ENCODE data around the gene PHLPP1. TPM values are rescaled to one million over a fixed set of nuclear protein-coding genes. Genes with fewer than 3 reads are reported as not detected.

The PHLPP1 gene
- polyA plus RNA-seq, 3 donors: 2.2 to 4.0 (median 3.0) TPM

DNA sequence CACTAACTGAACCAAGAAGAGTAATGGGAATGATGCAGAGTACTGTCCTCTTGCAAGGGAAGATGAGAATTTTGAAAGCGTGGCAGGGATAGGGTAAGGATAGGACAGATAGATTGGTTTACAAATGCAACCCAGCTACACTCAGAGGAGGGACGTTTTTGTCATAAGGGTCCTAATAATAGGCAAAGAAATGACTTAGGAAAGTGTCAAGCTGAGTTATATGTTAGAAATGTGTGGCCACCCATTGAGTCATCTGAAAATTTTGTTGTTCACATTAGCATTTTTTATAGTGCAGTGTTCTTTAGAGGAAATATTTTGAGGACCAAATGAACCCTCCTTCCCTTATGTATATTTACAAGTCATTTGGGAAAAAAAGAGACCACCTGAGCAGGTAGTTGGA is 137.5 kb downstream of the PHLPP1 start:
- 70 to 76% (median 75%) methylated on average over 2 of the region's 2 CpGs for WGBS, 3 donors

DNA sequence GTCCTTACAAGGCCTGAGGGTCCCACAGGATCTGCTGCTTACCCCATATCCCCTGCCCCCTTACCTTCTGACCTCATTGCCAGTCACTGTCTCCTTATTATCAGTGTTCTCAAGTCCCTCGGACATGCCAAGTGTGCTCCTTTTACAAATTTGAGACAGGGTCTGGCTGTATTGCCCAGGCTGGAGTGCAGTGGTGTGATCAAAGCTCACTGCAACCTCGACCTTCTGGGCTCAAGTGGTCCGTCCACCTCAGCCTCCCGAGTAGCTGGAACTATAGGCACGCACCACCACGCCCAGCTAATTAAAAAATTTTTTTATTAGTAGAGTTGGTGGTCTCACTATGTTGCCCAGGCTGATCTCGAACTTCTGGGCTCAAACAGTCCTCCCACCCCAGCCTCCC is 141.0 kb downstream of the PHLPP1 start:
- no peak overlapping the region for H3K27ac ChIP-seq (ENCODE audit: low read depth, low read length)
- 97 to 98% (median 97%) methylated on average over 7 of the region's 7 CpGs for WGBS, 3 donors

More for the DNA sequence above, 137.5 kb downstream of the PHLPP1 start:
- no peak overlapping the region for H3K27ac ChIP-seq (ENCODE audit: low read depth, low read length)

DNA sequence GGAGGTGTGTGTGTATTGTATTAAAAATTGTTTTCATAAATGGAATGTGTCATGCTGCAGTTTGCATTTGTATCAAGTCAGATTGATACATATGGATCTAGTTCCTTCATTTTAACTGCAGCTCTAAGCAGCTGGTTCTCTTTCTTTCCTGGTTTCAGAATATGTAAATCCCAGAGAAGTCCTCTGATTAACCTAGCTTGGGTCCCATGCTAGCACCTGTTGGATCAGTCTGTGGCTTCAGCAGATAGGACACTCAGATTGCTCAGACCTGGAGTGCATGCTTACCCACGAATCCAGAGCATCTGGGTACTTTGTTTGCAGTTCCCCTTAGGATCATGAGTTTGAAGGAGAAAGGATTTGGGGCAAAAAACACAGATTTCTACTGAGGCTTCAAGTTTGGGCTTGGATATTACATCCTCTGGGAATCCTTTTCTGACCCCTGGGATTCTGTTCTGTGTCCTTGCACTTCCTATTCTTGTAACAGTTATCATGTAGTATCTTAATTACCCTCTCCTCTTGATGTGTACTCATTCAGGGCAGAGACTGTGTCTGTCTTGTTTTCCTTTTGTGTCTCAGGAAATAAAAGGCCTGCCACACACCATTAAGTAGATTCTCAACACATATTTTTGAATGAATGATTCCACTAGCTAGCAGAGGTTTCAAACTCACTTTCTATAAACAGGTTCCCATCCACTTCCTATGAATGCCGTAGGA is 142.1 kb downstream of the PHLPP1 start:
- H3K27ac ChIP-seq (ENCODE audit: low read depth, low read length): no peak overlapping the region
- 76 to 91% (median 84%) methylated on average over 2 of the region's 2 CpGs for WGBS, 3 donors

DNA sequence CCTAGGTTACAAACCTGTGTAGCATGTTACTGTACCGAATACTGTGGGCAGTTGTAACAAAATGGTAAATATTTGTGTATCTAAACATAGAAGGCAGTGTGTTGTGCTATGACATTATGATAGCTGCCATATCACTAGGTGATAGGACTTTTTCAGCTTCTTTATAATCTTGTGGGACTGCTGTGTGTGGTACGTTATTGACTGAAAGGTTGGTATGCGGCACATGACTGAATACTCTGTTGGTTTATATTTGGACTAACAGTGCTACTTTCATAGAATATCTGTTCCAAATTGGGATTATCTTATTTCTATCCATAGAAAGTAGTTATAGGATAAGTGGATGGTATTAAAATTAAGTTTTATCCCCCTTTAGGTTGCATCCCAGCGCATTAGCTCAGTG is 144.7 kb downstream of the PHLPP1 start:
- WGBS, 3 donors: 58 to 99% (median 96%) methylated on average over 4 of the region's 4 CpGs

DNA sequence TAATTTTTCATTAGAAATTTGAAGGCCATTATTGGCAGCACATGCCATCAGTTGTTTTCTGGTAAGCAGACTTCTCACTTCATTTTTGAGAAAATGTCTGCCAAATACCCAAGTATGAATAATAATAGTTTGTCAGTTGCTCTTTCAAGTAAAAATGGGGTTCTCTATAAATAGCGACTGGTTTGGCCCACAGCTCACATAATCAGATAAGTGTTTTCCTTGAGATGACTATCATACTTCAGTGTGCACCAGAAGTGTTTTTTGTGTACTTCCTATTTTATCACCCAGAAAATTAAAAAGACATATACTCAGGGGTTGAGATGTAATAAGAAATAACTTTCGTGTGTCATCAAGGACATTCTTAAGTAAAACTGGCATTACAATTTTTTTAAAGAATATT is 147.1 kb downstream of the PHLPP1 start:
- 69 to 78% (median 74%) methylated on average over 2 of the region's 2 CpGs for WGBS, 3 donors
- H3K27ac ChIP-seq (ENCODE audit: low read depth, low read length): no peak overlapping the region

More for the DNA sequence above, 144.7 kb downstream of the PHLPP1 start:
- no peak overlapping the region for H3K27ac ChIP-seq (ENCODE audit: low read depth, low read length)

DNA sequence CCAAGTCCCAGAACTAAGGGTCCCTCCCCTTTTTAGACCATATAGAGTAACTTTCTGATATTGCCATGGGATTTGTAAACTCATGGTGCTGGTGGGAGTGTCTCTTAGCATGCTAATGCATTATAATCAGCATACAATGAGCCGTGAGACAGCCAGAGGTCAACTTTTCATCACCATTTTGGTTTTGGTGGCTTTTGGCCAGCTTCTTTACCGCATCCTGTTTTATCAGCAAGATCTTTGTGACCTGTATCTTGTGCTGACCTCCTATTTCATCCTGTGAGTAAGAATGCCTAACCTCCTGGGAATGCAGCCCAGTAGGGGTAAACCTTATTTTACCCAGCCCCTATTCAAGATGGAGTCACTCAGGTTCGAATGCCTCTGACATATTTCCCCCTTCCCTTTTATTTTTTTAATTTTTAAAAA is 148.2 kb downstream of the PHLPP1 start:
- WGBS, 3 donors: 59 to 83% (median 80%) methylated on average over 3 of the region's 3 CpGs

DNA sequence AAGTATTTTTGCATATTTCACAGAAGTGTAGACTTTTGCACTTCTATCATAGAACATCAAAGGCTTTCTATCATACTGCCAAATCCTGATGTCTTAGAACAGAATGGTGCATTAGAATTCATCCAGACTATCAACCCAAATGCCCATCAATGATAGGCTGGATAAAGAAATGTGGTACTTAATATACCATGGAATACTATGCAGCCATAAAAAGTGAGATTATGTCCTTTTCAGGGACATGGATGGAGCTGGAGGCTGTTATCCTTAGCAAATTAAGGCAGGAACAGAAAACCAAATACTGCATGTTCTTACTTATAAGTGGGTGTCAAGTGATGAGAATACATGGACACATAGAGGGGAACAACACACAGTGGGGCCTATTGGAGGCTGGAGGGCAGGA is 150.2 kb downstream of the PHLPP1 start:
- H3K27ac ChIP-seq (ENCODE audit: low read depth, low read length): no peak overlapping the region

More for the DNA sequence above, 148.2 kb downstream of the PHLPP1 start:
- no peak overlapping the region for H3K27ac ChIP-seq (ENCODE audit: low read depth, low read length)

DNA sequence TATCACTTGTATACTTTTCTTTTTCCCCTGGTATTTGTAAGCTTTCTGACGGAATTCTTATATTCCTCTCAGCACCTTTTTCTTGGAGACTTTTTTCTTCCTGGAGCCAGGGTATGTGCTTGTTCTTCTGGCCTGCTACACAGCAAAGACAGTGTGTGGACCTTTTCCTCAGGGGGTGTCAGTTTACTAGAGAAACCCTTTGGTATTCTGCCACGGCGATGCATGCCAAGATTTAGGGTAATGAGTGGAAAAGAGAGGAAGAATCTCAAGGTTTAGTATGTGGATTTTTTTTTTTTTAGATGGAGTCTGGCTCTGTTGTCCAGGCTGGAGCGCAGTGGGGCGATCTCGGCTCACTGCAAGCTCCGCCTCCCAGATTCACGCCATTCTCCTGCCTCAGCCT is 152.2 kb downstream of the PHLPP1 start:
- WGBS, 3 donors: 90 to 97% (median 93%) methylated on average over 8 of the region's 8 CpGs

DNA sequence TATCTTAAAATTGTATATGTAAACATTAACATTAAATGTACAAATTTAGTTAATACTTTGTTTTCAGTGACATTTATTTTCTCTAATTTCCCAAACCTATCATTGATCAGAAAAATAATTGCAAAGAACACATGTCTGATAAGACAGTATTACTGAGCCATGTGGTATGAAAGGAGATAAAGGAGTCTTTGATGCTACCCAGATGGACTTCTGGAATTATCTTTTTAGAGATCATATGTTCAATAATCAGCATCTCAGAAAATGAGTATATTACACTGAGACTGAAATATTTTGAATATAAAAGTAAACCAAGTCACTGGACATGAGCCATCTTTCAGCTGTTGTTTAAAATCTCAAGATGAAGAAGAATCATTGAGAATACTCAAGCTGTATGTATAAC is 153.3 kb downstream of the PHLPP1 start:
- H3K27ac ChIP-seq (ENCODE audit: low read depth, low read length): no peak overlapping the region

More for the DNA sequence above, 152.2 kb downstream of the PHLPP1 start:
- no peak overlapping the region for H3K27ac ChIP-seq (ENCODE audit: low read depth, low read length)

DNA sequence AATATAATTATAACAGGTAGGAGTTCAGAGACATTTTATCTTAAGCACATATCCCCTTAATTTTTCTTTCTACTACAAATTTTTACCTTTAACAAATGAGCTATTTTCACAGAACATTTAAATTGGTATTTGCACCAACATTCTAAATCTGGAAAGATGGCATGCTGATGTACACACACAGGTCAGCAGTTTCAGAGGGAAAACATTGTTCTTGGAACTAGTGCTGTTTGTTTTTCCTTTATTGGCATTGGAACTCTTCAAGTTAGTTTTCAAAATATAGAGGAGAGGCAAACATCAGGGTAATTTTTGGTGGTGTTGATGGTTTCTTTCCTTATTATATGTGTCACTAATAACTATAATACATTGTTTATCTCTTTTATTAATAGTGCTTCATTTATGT is 155.3 kb downstream of the PHLPP1 start:
- H3K27ac ChIP-seq (ENCODE audit: low read depth, low read length): no peak overlapping the region

DNA sequence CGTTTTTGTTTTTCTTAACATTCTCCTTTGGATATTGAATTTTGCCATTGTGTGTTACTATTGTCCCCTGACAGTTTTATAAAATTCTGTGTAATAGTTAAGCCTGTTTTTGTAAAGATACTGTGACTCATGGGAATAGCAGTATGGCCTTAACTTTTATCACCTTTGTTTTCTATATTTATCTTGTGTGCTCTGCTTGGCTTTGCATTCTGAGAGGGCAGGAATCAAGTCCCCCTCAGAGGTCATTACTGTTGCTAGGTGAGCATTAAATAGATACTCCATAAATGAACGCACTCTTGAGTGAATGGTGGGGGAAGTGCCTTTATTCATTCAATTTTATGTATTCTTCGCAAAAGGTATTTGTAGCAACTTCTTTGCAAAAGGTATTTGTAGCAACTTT is 160.0 kb downstream of the PHLPP1 start:
- 75 to 89% (median 84%) methylated on average over 3 of the region's 3 CpGs for WGBS, 3 donors
- H3K27ac ChIP-seq (ENCODE audit: low read depth, low read length): no peak overlapping the region

DNA sequence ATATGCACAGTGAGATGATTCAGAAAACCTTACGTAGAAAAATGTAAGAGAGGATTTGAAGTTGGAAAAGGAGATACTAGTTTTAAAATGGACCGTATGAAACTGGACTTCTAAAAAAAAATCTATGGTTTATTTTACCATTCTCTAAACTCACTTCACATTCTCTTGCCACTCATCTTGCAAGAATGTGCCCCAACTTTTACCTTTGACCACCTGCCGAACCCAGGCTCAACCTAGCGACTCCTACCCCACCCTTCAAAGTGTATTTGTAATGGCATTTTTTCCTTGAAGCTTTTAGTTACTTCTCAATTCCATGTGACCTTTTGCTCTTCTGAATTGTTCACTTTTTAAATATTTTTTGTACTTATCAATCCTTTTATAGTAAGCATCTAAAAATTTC is 160.8 kb downstream of the PHLPP1 start:
- 93 to 96% (median 95%) methylated on average over 4 of the region's 4 CpGs for WGBS, 3 donors
- H3K27ac ChIP-seq (ENCODE audit: low read depth, low read length): no peak overlapping the region

DNA sequence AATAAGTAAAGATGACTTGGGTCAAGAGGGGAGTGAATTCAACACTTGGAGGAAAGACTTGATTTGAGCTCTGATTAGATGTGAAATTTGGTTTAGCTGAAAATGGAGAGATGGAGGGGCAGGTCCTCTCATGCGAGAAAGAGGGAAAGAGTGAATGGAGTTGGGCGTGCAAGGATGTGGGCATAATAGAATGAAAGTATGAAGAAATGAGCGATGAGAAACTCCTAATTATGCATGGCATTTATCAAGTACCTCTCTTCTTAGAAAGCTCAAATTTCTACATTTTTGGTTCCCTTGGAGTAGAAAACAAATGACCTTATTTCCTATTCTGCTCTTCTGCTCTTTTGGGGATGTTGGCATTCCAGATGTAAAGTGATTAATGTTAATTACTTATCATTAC is 161.5 kb downstream of the PHLPP1 start:
- WGBS, 3 donors: 92 to 100% (median 93%) methylated on average over 3 of the region's 3 CpGs
- no peak overlapping the region for H3K27ac ChIP-seq (ENCODE audit: low read depth, low read length)

DNA sequence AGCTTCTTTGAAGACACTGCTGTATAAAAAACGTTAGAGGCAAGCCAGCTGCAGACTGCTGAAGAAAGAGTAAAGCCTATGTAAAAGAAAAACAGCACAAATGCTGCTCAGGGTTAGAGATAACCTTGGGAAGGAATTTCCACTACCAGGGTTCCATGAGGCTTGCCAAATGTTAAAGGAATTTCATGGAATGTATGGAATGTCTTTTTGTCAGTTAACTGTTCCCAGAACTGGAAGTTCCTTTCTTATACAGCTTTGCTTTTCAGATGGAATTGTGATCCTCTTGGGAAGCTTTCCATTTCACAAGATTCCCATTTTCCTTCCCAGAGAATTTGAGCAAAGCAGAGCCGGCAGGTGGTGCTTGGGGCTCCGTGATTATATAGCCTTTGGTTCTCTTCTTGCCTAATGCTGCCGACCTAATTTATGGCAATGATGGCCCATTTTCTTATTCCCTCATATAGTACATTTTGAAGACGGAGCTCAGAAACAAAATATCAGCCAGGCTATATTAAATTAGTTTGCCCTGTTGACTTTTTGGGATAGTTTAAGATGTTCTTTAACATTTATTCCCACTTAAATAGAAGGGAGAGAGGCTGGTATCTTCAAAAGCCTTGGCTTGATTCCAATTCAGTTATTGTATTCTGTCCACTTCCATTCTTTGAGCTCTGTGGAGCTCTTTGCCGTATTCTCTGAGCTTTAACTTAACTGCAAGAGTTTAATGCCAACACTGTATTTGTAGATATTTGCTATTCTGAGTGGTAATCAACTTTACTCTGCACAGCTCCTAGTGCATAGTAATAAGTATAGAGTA is 162.3 kb downstream of the PHLPP1 start:
- WGBS, 3 donors: 40 to 51% (median 47%) methylated on average over 6 of the region's 6 CpGs
- no peak overlapping the region for H3K27ac ChIP-seq (ENCODE audit: low read depth, low read length)

DNA sequence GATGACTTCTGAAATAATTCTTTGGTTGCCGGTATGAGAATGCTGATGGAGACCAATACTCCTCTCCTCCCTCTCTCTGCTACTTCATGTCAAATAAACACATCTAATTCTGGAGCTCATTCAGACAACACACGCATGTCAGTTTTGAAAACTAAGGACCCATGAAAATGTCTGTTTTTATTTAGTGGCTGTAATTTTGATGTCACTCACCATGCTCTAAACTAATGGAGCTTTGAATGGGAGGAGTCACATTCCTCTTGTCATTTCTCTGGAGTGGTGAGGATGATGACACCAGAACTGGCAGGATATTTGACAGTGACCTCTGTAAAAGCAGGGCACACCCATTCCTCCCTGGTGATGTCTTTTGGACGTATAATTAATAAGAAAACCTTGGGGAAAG is 163.0 kb downstream of the PHLPP1 start:
- WGBS, 3 donors: 57 to 78% (median 62%) methylated on average over 3 of the region's 3 CpGs
- H3K27ac ChIP-seq (ENCODE audit: low read depth, low read length): no peak overlapping the region

DNA sequence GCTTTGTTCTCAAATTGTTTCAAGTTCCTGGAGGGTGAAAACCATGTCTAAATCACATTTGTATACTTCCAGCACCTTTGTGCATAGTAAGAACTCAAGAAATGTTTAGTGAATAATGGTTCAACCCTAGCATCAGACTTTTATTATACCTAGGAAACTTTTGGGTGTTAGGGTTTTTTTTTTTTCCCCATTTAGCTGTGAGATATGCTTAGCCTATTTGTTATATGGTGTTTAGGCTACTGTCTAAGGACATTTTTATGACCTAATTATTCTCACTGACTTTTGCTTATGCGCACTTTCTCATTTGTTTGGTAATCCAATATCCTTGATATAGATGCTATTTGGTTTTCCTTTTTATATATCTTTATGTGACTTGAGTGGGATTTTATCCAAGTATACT is 164.7 kb downstream of the PHLPP1 start:
- H3K27ac ChIP-seq (ENCODE audit: low read depth, low read length): no peak overlapping the region
- 94 to 99% (median 98%) methylated on average over 1 of the region's 1 CpG for WGBS, 3 donors

DNA sequence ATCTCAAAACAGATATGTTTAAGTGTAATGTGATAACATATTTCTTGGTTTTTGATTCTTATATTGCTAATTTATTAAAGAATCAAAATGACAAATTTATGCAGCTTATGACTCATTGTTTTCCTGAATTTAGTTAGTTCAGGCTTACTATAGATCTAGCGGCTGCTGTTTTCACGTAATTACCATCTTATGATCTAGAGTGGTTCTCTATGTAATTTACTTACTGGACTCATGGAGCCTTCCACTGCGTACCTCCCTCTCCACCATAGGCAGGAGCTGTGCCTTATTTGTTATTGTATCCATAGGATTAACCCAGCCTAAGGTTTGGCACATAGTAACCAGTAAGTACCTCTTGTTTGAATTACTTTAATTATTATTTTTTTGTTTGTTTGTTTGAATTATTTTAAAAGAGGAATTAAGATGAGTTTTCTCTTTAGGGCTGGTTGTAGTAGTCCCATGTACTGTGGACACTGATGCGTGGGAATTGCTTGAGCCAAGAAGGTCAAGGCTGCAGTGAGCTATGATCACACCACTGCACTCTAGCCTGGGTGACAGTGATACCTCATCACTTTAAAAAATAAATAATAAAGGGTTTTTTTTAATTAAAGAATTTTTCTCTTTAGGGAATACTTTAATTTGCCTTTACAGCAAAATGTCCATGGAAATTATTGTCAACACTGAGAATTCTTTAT is 165.5 kb downstream of the PHLPP1 start:
- H3K27ac ChIP-seq (ENCODE audit: low read depth, low read length): no peak overlapping the region
- WGBS, 3 donors: 95 to 98% (median 96%) methylated on average over 4 of the region's 4 CpGs

DNA sequence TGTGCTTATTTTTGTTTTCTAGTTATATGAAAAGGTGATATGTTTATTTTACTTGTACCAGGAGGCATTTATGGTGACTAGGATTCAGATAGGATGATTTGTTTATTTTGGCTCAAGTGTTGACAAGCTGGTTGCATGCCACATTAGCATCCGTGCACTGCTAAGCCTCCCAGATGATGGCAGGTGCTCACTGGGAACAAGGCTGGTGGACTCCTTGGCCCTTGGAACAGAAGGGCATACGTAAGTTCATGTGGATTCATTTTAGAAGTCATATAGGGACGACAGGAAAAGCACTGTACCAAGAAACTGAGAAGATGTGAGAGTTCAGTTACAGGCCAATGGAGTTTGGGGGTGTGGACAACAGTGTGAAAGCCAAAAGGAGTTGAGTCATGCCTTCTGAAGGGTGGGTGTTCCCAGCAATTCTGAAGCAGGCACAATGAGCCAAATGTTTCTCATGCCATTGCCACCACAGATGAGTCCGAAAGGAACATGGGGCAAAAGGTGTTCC is 166.2 kb downstream of the PHLPP1 start:
- WGBS, 3 donors: 59 to 65% (median 60%) methylated on average over 4 of the region's 4 CpGs

More for the DNA sequence above, 166.2 kb downstream of the PHLPP1 start:
- H3K27ac ChIP-seq (ENCODE audit: low read depth, low read length): no peak overlapping the region
